Activated naive CD4-positive, alpha-beta T cell treated with Interleukin-2 at 50 U/mL for 16 hours (primary cell): ENCODE data around the gene DDT.
"Not testable (repeated sequence)": the region's sequence is repeated elsewhere in the genome, so short reads cannot be mapped to it uniquely, and the experiment has no call there.

ENCODE experiments used
- DNase-seq: peaks from one replicate; pipeline ENCODE4 v3.0.0-alpha.2; 2020

Gene DDT

GRCh38 chr22:23986538-23987178 lies 12.4 kb upstream of the DDT start:
- not testable (repeated sequence) for DNase-seq

- not testable (repeated sequence) for DNase-seq
Observed at GRCh38 chr22:23986089-23986488, 11.8 kb upstream of the DDT start.

DNA sequence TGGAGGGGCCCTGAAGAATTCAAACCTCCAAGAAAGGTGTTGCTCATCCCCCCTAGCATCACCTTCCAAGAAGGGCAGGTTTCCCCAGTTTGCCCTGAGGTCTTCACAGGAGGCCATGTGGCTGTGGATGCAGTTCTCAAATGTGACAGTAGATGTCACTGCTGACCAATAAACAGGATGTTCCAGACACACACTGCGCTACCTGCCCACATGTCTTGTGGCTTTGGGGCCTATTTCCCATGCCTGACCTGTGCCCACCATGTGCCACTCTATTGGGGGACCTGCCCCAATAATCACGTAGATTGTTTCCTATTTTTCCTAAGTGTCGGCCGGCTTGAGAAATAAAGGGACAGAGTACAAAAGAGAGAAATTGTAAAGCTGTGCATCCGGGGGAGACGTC lies 10.2 kb upstream of the DDT start:
- peak; percentile 72 for DNase-seq

DNA sequence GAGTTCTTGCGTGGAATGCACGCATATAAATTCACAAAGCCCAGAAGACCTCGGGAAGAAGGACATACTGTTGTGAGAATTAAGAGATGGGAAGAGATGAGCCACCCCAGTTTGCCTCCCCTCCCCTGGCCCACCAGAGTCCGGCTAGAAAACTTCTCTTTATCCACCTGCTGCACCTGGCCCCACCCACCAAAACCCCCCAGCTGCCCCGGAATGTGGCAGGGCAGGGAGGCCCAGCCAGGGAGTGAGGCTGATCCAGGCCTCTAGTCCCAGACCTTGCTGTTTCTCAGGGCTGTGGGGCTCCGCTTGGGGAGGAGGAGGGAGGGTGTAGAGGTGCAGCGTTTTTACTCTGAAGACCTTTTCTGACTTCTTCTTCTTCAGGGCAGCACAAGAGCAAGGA lies 6.3 kb upstream of the DDT start:
- not testable (repeated sequence) for DNase-seq

- not testable (repeated sequence) for DNase-seq
Observed at GRCh38 chr22:23979557-23980240, 5.5 kb upstream of the DDT start, which contains the start of gene GSTT2. GSTT2 (plus strand) TSS chr22:23980134.

GRCh38 chr22:23977304-23977703 lies 3.1 kb upstream of the DDT start:
- DNase-seq = not testable (repeated sequence)

- not testable (repeated sequence) for DNase-seq
Observed at GRCh38 chr22:23974836-23975352, 653 bp upstream of the DDT start.

DNA sequence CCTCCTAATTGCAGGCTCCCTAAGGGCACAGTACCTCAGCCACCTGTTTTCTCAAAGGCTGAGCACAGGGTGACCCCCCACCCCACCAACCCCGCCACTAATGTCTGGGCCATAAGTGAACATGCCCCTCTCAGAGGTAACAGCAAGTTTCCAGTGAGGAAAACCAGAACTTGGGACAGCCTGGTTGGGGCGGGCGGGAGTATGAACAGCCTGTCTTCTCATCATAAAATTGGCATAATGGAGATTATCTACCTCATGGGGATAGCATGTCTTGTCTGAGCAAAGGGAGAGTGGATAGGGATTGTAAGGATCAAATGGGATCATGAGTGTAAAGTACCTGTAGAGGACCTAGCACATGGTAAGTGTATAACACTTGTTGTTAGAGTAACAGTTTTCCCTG lies 2.3 kb downstream of the DDT start:
- not testable (repeated sequence) for DNase-seq

- no peak for DNase-seq
Observed at GRCh38 chr22:23970816-23971486, 3.3 kb downstream of the DDT start.

DNA sequence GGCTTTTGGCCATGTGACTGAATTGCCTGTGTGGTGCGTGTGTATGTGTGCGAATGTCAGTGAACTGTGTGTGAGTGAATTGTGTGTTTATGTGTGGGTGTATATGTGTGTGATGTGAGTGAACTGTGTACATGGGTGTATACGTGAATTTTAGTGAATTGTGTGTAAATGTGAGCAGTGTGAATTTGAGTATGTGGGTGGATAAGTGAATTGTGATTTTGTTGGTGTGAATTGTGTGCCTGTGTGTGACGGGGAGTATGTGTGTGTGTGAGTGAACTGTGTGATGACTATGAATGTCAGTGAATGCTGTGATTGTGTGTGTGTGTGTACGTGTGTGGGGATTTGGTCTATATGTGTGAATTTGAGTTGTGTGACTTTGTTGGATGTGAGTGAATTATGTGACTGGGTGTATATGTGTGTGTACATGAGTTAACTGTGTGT lies 4.0 kb downstream of the DDT start:
- no peak for DNase-seq

DNA sequence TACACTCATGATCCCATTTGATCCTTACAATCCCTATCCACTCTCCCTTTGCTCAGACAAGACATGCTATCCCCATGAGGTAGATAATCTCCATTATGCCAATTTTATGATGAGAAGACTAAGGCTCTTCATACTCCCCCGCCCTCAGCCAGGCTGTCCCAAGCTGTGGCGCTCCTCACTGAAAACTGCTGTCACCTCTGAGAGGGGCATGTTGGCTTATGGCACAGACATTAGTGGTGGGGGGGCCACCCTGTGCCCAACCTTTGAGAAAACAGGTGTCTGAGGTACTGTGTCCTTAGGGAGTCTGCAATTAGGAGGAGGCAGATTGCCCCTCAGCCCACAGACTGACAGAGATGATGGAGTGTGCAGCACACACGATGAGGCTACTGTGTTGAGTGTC lies 5.2 kb downstream of the DDT start:
- no peak for DNase-seq

DNA sequence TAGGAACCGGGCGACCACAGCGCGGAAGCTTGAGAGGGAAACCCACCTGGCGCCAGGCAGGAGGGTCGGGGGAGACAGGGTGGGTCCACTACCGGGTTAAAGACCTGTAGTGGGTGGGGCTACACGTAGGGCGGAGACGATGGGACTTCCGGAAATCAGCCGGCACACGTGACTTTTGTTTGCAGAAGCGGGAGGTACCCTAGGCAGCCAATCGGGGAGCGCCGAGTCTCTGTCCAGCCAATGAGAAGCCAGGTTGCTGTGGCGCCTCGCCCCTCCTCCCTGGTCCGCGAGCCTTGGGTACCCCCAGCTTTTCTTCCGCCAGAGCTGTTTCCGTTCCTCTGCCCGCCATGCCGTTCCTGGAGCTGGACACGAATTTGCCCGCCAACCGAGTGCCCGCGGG lies 7.7 kb downstream of the DDT start, which contains the start of gene DDTL:
Gene DDTL (plus strand): TSS at position 321 of the 400 bp plus-strand sequence. CDS start 27 bp downstream, at position 348.
- DNase-seq = not testable (repeated sequence)

DNA sequence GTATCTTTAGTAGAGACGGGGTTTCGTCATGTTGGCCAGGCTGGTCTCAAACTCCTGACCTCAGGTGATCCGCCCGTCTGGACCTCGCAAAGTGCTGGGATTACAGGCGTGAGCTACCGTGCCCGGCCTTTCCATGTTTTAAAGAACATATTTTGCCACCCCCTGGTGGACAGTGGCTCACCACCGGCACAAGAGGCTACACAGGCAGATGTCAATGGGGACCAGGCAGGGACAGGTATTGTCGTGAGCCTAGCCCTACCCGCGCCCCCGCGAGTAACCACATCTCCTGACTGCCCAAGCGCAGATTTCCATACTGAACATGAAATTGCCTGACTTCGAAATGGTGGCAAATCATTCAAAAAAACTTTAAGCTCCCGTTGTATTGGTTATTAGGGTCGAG lies 8.1 kb downstream of the DDT start:
- DNase-seq = not testable (repeated sequence)

DNA sequence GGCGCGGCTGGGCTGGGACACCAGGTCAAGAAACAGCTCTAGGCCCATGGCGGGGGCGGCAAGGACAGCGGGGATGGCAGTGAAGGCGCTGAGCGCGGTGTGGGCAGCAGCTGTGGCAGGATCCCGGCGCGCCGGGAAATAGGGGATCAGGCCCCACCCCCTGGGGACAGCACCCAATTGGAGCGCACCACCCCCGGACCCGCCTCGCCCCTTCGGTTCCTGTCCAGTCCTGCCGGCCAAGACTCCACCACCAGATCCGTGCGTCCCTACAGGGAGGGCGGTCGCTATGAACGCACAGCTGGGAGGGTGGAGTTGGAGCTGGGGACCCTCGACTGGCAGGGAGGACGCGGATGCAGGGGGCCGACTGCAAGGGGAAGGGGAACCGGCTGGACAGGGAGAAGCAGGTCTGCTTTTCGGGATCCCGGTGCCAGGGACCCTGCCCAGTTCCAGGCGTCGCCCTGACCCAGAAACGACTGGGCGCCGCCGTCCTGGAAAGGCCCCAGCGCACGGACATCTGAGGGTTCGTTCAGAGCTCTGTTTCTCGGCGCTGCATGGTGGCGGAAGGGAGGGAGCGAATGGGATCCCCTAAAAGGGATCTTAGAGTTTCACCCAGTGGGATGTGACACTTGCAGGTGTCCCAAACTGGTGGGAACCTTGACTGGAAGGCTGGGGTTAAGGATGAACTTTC lies 13.0 kb downstream of the DDT start, which contains the start of gene GSTT2B:
Gene GSTT2B (minus strand): TSS at position 112 of the 688 bp plus-strand sequence. CDS start 64 bp downstream, at position 48.
- not testable (repeated sequence) for DNase-seq

DNA sequence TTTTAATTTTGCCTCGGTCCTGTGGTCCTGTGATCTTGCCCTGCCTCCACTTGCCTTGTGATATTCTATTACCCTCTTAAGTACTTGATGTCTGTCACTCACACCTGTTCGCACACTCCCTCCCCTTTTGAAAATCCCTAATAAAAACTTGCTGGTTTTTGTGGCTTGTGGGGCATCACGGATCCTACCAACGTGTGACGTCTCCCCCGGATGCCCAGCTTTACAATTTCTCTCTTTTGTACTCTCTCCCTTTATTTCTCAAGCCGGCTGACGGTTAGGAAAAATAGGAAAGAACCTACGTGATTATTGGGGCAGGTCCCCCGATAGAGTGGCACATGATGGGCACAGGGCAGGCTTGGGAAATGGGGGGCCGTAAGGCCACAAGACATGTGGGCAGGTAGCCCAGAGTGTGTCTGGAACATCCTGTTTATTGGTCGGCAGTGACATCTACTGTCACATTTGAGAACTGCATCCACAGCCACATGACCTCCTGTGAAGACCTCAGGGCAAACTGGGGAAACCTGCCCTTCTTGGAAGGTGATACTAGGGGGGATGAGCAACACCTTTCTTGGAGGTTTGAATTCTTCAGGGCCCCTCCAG lies 17.8 kb downstream of the DDT start:
- DNase-seq = peak; percentile 78

DNA sequence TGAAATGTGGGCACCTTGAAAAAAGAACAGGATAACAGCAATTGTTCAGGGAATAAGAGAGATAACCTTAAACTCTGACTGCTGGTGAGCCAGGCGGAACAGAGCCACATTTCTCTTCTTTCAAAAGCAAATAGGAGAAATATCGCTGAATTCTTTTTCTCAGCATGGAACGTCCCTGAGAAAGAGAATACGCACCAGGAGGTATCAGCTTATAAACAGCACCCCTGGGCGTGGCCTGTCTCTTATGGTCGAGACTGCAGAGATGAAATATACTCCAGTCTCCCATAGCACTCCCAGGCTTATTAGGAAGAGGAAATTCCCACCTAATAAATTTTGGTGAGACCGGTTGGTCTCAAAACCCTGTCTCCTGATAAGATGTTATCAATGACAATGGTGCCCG lies 18.4 kb downstream of the DDT start:
- not testable (repeated sequence) for DNase-seq

- DNase-seq = not testable (repeated sequence)
Observed at GRCh38 chr22:23954991-23955305, 19.3 kb downstream of the DDT start.

DNA sequence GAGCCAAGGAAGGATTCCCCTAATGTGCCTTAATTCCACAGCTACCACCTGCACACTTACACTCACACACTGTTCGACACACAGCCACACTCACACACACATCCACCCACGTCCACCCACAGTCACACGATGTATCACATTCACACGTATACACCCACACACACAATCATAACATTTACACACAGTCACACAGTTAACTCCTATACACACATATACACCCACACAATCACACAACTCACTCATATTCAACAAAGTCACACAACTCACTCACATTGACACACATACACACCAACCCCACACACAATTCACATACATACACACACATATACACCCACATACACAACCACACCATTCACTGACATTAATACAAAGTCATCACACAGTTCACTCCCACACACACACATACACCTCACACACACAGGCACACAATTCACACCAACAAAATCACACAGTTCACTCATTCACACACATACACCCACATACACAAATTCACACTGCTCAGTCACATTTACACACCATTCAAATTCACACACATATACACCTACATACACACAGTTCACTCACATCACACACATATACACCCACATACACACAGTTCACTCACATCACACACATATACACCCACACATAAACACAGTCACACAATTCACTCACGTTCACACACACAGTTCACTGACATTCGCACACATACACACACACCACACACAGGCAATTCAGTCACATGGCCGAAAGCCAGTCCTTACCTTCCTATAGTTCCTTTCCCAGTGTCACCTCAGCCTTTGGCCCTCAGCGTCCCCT lies 19.8 kb downstream of the DDT start:
- DNase-seq = not testable (repeated sequence)

GRCh38 chr22:23953485-23953884 lies 20.8 kb downstream of the DDT start:
- not testable (repeated sequence) for DNase-seq

GRCh38 chr22:23952794-23953405 lies 21.3 kb downstream of the DDT start:
- not testable (repeated sequence) for DNase-seq

- not testable (repeated sequence) for DNase-seq
Observed at GRCh38 chr22:23951383-23951782, 22.9 kb downstream of the DDT start.
